WTC11 (cell line): ENCODE data around the gene OSBPL10. TPM values are rescaled to one million over a fixed set of nuclear protein-coding genes. Genes with fewer than 3 reads are reported as not detected.

Experiments
- ATAC-seq: fragments of 200-7000 bp; cut with Tn5 transposase; 2 replicates; pipeline ENCODE4 v1.10.0; 2021; ENCODE audit warnings: mild to moderate bottlenecking, moderate library complexity
- CTCF ChIA-PET: fragments of 300-600 bp; sonication (Branson Sonifier 250); formaldehyde crosslinking; loops from one replicate; lab custom pipeline; 2021; ENCODE audit warnings: antibody characterized with exemption; lab: Charles Lee
- POLR2A ChIA-PET: fragments of 350-600 bp; sonication (Branson Sonifier 250); formaldehyde crosslinking; loops from one replicate; lab custom pipeline; 2021; ENCODE audit warnings: antibody characterized with exemption; lab: Charles Lee
- DNase-seq: peaks from one replicate; pipeline ENCODE4 v3.0.0; 2021; ENCODE audit warnings: low spot score
- H3K27ac Mint-ChIP-seq: 2 replicates; pipeline ENCODE4 v1.8.0; 2021; ENCODE audit warnings: mixed read lengths
- H3K27me3 Mint-ChIP-seq: 2 replicates; pipeline ENCODE4 v1.8.0; 2021; ENCODE audit warnings: low read depth, mild to moderate bottlenecking, moderate library complexity, mixed read lengths
- H3K36me3 Mint-ChIP-seq: 2 replicates; pipeline ENCODE4 v1.8.0; 2021; ENCODE audit warnings: mixed read lengths
- H3K4me1 Mint-ChIP-seq: 2 replicates; pipeline ENCODE4 v1.8.0; 2022; ENCODE audit warnings: mixed read lengths
- H3K4me3 Mint-ChIP-seq: 2 replicates; pipeline ENCODE4 v1.8.0; 2021; ENCODE audit warnings: mild to moderate bottlenecking, moderate library complexity, mixed read lengths
- H3K9me3 Mint-ChIP-seq: 2 replicates; pipeline ENCODE4 v1.8.0; 2021; ENCODE audit warnings: mixed read lengths
- ATF2 ChIP-seq: sonication (generic); formaldehyde crosslinking; IDR thresholded peaks from 2 replicates; pipeline ENCODE4 v1.8.1; 2022; ENCODE audit warnings: low read depth, missing genetic modification reagents, borderline replicate concordance
- ESRRA ChIP-seq: sonication (generic); formaldehyde crosslinking; IDR thresholded peaks from 2 replicates; pipeline ENCODE4 v1.8.1; 2022; ENCODE audit warnings: mild to moderate bottlenecking, missing genetic modification reagents, borderline replicate concordance
- FOXP1 ChIP-seq: sonication (generic); formaldehyde crosslinking; IDR thresholded peaks from 2 replicates; pipeline ENCODE4 v1.8.0; 2022; ENCODE audit warnings: missing genetic modification reagents, mild to moderate bottlenecking, moderate library complexity, borderline replicate concordance
- GABPB1 ChIP-seq: sonication (generic); formaldehyde crosslinking; IDR thresholded peaks from 2 replicates; pipeline ENCODE4 v1.8.1; 2023; ENCODE audit warnings: mild to moderate bottlenecking, missing genetic modification reagents
- GRHL2 ChIP-seq: fragments of 250-450 bp; sonication (Bioruptor Pico); IDR thresholded peaks from 2 replicates; pipeline ENCODE4 v1.8.0; 2022; ENCODE audit warnings: mild to moderate bottlenecking, moderate library complexity; ENCODE audit not compliant: insufficient replicate concordance, severe bottlenecking
- IRF2 ChIP-seq: sonication (generic); formaldehyde crosslinking; IDR thresholded peaks from 2 replicates; pipeline ENCODE4 v1.8.0; 2022; ENCODE audit warnings: low read depth, missing genetic modification reagents, borderline replicate concordance
- KAT7 ChIP-seq: sonication (generic); formaldehyde crosslinking; IDR thresholded peaks from 2 replicates; pipeline ENCODE4 v1.8.1; 2023; ENCODE audit warnings: missing genetic modification reagents, mild to moderate bottlenecking, borderline replicate concordance
- SMAD4 ChIP-seq: sonication (generic); formaldehyde crosslinking; IDR thresholded peaks from 2 replicates; pipeline ENCODE4 v1.8.0; 2022; ENCODE audit warnings: mild to moderate bottlenecking, missing genetic modification reagents
- SP1 ChIP-seq: sonication (generic); formaldehyde crosslinking; conservative IDR thresholded peaks from 2 replicates; pipeline ENCODE4 v1.8.1; 2022; ENCODE audit warnings: missing genetic modification reagents
- TEAD1 ChIP-seq: sonication (generic); formaldehyde crosslinking; IDR thresholded peaks from 2 replicates; pipeline ENCODE4 v1.8.0; 2022; ENCODE audit warnings: mild to moderate bottlenecking, missing genetic modification reagents
- ZNF219 ChIP-seq: sonication (generic); formaldehyde crosslinking; IDR thresholded peaks from 2 replicates; pipeline ENCODE4 v1.8.0; 2023; ENCODE audit warnings: missing genetic modification reagents, mild to moderate bottlenecking, borderline replicate concordance
- ZNF263 ChIP-seq: sonication (generic); formaldehyde crosslinking; IDR thresholded peaks from 2 replicates; pipeline ENCODE4 v1.8.1; 2022; ENCODE audit warnings: low read depth, mild to moderate bottlenecking, moderate library complexity, missing genetic modification reagents
- ZNF396 ChIP-seq: fragments of 250-450 bp; sonication (Bioruptor Pico); IDR thresholded peaks from 2 replicates; pipeline ENCODE4 v1.8.0; 2021; ENCODE audit warnings: mild to moderate bottlenecking, moderate library complexity, borderline replicate concordance
- total RNA-seq: library from RNA; stranded (reverse); gene quantifications from 3 replicates; pipeline ENCODE4 v1.2.3, GENCODE V29; 2021
- TF ChIP-seq, protein P1 (sequence below): sonication (generic); formaldehyde crosslinking; IDR thresholded peaks from 2 replicates; pipeline ENCODE4 v1.8.1; 2022; ENCODE audit warnings: missing genetic modification reagents, borderline replicate concordance
- TF ChIP-seq, protein P2 (sequence below): sonication (generic); formaldehyde crosslinking; IDR thresholded peaks from 2 replicates; pipeline ENCODE4 v1.8.0; 2023; ENCODE audit warnings: missing genetic modification reagents, mild to moderate bottlenecking, borderline replicate concordance

Gene OSBPL10
- total RNA-seq, 1 experiment from 2014 or later = 84.1 TPM

DNA sequence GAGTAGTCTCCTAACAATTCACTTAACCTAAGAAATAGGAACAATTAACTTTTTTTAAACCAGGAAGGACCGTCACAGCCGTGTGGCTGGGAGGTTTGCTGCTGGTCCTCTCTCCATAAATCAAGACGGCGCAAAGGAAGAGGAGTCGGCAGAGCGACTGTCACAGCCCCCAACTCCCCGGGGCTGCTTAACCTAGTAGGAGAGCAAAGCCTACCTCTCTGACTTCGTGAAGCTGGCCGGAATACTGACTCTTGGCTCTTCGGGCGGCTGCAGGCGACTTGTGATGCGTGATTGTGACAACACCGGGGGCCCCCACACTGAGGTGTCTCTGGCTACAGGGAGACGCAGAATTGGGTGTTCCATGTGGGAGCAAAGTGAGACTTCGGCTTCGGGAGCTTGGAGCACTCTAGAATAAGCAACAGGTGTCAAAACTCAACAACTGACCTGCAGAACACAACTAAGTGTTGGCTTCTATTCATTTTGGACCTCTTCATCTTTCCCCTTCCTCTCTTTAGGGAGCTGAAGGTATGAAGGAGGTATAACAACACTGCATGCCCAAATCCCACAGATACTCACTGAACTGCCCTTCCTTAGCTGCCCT, 151.1 kb downstream of the OSBPL10 start:
- TF ChIP-seq TEAD1 (CRISPR knock-in tag) = no peak
- TF ChIP-seq SP1 = no peak
- TF ChIP-seq ZNF396 (CRISPR knock-in tag) = no peak
- no peak for TF ChIP-seq GRHL2 (CRISPR knock-in tag)
- no peak for TF ChIP-seq SMAD4 (CRISPR knock-in tag)
- POLR2A ChIA-PET = no interaction called here
- Mint-ChIP-seq H3K27me3 (no peaks in the 10 kb centered on the region), H3K4me1 (peaks cover 37% of the 10 kb centered on the region), H3K27ac (peak overlapping the region; percentile 86), H3K9me3 (peaks cover 1% of the 10 kb centered on the region), H3K36me3 (peaks cover 6% of the 10 kb centered on the region), H3K4me3 (no peak overlapping the region)
- CTCF ChIA-PET = no interaction called here
- no peak for ATAC-seq
- no peak for DNase-seq

DNA sequence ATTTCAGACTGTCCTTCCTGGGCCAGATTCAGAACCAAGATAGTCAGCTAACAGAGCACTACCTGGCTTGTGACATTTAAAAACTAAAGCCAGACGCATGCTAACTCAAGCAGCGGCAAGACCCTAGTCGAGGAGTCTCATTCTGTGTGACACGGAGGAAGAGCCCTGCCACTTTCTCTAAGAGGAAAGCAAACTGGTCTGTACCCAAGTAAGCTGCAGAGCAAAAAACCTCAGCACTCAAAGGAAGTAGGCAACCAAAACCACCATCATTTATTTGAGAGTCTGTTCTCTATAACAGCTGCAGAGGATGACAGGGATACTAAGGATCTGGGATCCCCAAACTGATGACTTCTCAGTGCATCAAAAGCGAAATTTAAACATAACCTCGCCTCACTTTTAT, 152.1 kb downstream of the OSBPL10 start:
- POLR2A ChIA-PET = no interaction called here

More for the DNA sequence above, 152.1 kb downstream of the OSBPL10 start:
- Mint-ChIP-seq H3K36me3 (peaks cover 15% of the 10 kb centered on the region), H3K4me1 (peaks cover 31% of the 10 kb centered on the region), H3K4me3 (no peak overlapping the region), H3K27ac (peak overlapping the region; percentile 14; the same call in 1 of the 2 replicates), H3K9me3 (peaks cover 9% of the 10 kb centered on the region)
- CTCF ChIA-PET = no interaction called here
- ATAC-seq = no peak
- TF ChIP-seq ZNF263 (no peak), SMAD4 (CRISPR knock-in tag) (no peak), ZNF219 (CRISPR knock-in tag) (no peak), IRF2 (CRISPR knock-in tag) (no peak), KAT7 (CRISPR knock-in tag) (no peak), ESRRA (no peak), FOXP1 (CRISPR knock-in tag) (no peak), ATF2 (CRISPR knock-in tag) (no peak), GABPB1 (CRISPR knock-in tag) (no peak)
- TF ChIP-seq, protein P1, sequence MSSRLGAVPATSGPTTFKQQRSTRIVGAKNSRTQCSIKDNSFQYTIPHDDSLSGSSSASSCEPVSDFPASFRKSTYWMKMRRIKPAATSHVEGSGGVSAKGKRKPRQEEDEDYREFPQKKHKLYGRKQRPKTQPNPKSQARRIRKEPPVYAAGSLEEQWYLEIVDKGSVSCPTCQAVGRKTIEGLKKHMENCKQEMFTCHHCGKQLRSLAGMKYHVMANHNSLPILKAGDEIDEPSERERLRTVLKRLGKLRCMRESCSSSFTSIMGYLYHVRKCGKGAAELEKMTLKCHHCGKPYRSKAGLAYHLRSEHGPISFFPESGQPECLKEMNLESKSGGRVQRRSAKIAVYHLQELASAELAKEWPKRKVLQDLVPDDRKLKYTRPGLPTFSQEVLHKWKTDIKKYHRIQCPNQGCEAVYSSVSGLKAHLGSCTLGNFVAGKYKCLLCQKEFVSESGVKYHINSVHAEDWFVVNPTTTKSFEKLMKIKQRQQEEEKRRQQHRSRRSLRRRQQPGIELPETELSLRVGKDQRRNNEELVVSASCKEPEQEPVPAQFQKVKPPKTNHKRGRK (CRISPR knock-in tag) = no peak
- TF ChIP-seq, protein P2, sequence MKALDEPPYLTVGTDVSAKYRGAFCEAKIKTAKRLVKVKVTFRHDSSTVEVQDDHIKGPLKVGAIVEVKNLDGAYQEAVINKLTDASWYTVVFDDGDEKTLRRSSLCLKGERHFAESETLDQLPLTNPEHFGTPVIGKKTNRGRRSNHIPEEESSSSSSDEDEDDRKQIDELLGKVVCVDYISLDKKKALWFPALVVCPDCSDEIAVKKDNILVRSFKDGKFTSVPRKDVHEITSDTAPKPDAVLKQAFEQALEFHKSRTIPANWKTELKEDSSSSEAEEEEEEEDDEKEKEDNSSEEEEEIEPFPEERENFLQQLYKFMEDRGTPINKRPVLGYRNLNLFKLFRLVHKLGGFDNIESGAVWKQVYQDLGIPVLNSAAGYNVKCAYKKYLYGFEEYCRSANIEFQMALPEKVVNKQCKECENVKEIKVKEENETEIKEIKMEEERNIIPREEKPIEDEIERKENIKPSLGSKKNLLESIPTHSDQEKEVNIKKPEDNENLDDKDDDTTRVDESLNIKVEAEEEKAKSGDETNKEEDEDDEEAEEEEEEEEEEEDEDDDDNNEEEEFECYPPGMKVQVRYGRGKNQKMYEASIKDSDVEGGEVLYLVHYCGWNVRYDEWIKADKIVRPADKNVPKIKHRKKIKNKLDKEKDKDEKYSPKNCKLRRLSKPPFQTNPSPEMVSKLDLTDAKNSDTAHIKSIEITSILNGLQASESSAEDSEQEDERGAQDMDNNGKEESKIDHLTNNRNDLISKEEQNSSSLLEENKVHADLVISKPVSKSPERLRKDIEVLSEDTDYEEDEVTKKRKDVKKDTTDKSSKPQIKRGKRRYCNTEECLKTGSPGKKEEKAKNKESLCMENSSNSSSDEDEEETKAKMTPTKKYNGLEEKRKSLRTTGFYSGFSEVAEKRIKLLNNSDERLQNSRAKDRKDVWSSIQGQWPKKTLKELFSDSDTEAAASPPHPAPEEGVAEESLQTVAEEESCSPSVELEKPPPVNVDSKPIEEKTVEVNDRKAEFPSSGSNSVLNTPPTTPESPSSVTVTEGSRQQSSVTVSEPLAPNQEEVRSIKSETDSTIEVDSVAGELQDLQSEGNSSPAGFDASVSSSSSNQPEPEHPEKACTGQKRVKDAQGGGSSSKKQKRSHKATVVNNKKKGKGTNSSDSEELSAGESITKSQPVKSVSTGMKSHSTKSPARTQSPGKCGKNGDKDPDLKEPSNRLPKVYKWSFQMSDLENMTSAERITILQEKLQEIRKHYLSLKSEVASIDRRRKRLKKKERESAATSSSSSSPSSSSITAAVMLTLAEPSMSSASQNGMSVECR (CRISPR knock-in tag) = no peak
- TF ChIP-seq, all 79 proteins: peak for 0
- H3K27me3 Mint-ChIP-seq = no peaks in the 10 kb centered on the region
- DNase-seq = no peak
